ENCODE data around the gene CLEC9A.

DNA sequence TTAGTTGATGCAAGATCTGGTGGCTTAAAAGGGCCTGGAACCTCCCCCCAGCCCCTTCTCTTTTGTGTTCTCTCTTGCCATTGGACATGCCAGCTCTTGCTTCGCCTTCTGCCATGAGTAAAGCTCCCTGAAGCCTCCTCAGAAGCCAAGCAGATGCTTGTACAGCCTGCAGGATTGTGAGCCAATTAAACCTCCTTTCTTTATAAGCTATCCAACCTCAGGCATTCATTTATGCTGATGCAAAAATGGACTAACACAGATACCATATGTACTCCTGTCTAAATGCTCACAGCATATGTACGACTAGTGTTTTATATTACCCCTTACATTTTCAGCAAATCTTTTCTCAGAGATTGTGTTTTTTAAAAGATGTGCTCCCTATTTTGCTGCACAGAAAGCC, 41.6 kb downstream of the CLEC9A start:
- no peak for TF ChIP-seq GATA2 (IDR thresholded peaks at IDR 0.05; ENCODE audit: low read depth, low read length)
- no peak for TF ChIP-seq GATA3 (IDR thresholded peaks at IDR 0.05; ENCODE audit: low read depth, low read length)
